ENCODE data around the gene LYPD3. TPM values are rescaled to one million over a fixed set of nuclear protein-coding genes. Genes with fewer than 3 reads are reported as not detected.

LYPD3 gene
- total RNA-seq, 3 donors from 2014 or later (not counting 1 experiment from before 2014, with no cell fraction given): 1.3 to 2.4 (median 1.7) TPM

DNA sequence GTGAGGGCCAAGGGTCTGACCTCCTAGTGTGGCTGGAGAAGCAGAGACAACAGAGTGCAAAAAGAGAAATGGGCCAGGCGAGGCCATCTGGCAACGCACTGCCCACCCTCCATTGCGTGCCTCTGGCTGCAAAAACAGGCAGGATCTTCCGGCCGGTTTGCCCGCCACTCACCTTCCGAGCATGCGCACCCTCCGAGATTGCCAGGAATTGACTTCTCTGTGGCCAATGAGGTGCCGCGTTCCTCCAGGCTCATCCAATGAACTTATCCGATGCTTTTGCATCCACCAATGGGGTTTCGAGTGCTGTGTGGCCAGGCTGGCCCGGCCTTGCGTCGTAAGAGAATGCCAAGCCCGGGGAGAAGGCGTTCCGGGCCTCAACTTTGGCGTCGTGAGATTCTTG lies 50.9 kb downstream of the LYPD3 start, which contains the start of gene TEX101:
Gene TEX101, plus strand, starts transcription at position 337 of the 400 bp plus-strand sequence. CDS start 1,030 bp downstream, outside the sequence.
- H3K4me3 Mint-ChIP-seq: no peak within 1 kb of the TSS
- no peaks in the 10 kb centered on the region for H3K4me1 Mint-ChIP-seq
- Histone ChIP-seq H3K9me3 (ENCODE audit: control insufficient read depth, insufficient read depth, low read length) (no peaks in the 10 kb centered on the region), H3K4me3 (ENCODE audit: low read length) (no peak within 1 kb of the TSS), H3K27me3 (ENCODE audit: control insufficient read depth, insufficient read depth, low read length) (no peaks in the 10 kb centered on the region), H3K36me3 (ENCODE audit: control insufficient read depth, insufficient read depth, low read length) (no peaks in the 10 kb centered on the region), H3K4me1 (ENCODE audit: control insufficient read depth, insufficient read depth, low read length) (no peaks in the 10 kb centered on the region), H3K27ac (ENCODE audit: low read length) (no peak within 1 kb of the TSS)
- TF ChIP-seq, protein P1, sequence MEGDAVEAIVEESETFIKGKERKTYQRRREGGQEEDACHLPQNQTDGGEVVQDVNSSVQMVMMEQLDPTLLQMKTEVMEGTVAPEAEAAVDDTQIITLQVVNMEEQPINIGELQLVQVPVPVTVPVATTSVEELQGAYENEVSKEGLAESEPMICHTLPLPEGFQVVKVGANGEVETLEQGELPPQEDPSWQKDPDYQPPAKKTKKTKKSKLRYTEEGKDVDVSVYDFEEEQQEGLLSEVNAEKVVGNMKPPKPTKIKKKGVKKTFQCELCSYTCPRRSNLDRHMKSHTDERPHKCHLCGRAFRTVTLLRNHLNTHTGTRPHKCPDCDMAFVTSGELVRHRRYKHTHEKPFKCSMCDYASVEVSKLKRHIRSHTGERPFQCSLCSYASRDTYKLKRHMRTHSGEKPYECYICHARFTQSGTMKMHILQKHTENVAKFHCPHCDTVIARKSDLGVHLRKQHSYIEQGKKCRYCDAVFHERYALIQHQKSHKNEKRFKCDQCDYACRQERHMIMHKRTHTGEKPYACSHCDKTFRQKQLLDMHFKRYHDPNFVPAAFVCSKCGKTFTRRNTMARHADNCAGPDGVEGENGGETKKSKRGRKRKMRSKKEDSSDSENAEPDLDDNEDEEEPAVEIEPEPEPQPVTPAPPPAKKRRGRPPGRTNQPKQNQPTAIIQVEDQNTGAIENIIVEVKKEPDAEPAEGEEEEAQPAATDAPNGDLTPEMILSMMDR (IDR thresholded peaks at IDR 0.05): no peak
- ATAC-seq (no peak), DNase-seq (no peak)
- 94% methylated on average over 21 of the region's 21 CpGs for WGBS (ENCODE audit: insufficient coverage)
- no peaks in the 10 kb centered on the region for H3K9me3 Mint-ChIP-seq
- H3K27ac Mint-ChIP-seq: no peak within 1 kb of the TSS
- no peaks in the 10 kb centered on the region for H3K36me3 Mint-ChIP-seq
- intact Hi-C loops (cut with micrococcal nuclease): no loop called here
- H3K27me3 Mint-ChIP-seq (ENCODE audit: low read depth in 2 of 2): peaks cover 0 to 7% of the 10 kb centered on the region in 2 donors

DNA sequence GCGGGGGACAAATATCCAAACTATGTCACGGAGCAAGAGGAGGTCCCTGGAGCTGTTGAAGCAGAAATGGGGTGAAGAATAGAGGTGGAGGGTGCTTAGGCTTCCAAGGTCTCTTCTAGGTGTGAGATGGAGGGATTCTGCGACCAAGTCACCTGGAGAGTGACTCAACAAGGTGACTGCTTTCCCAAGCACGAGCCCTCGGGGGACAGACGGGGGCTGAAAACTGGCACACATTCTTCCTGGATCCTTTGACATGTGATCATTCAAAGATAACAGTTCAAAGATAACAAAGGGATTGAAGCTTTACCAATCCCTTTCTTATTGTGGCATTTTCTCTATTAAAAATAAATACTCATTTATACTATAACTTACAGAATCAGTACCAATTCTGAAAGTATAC lies 53.0 kb downstream of the LYPD3 start:
- H3K36me3 ChIP-seq (ENCODE audit: control insufficient read depth, insufficient read depth, low read length): no peaks in the 10 kb centered on the region
- no peak overlapping the region for H3K27ac ChIP-seq (ENCODE audit: low read length)
- intact Hi-C loops (cut with micrococcal nuclease): no loop called here
- Mint-ChIP-seq H3K27ac (no peak overlapping the region), H3K4me3 (no peak overlapping the region), H3K9me3 (no peaks in the 10 kb centered on the region), H3K36me3 (no peaks in the 10 kb centered on the region), H3K4me1 (no peaks in the 10 kb centered on the region), H3K27me3 (ENCODE audit: low read depth in 2 of 2) (peaks cover 0 to 7% of the 10 kb centered on the region in 2 donors)
- no peak for DNase-seq
- no peaks in the 10 kb centered on the region for H3K27me3 ChIP-seq (ENCODE audit: control insufficient read depth, insufficient read depth, low read length)
- 85% methylated on average over 6 of the region's 6 CpGs for WGBS (ENCODE audit: insufficient coverage)
- no peaks in the 10 kb centered on the region for H3K9me3 ChIP-seq (ENCODE audit: control insufficient read depth, insufficient read depth, low read length)
- ATAC-seq: no peak
- no peak overlapping the region for H3K4me3 ChIP-seq (ENCODE audit: low read length)
- TF ChIP-seq, protein P1 (IDR thresholded peaks at IDR 0.05): no peak
- no peaks in the 10 kb centered on the region for H3K4me1 ChIP-seq (ENCODE audit: control insufficient read depth, insufficient read depth, low read length)

Other genes with a start within 250 kb of the LYPD3 start
- gene PSG9, start 196.1 kb downstream of the LYPD3 start, total RNA-seq: not detected
- not detected for gene CD177, start 111.9 kb downstream of the LYPD3 start, total RNA-seq
- 1 to 10 TPM in 1 of 3 donors, not detected in 2; 1.4 TPM for gene TEX101, start 50.7 kb downstream of the LYPD3 start, total RNA-seq
- gene PHLDB3, start 39.1 kb upstream of the LYPD3 start, total RNA-seq: 10 to 100 TPM; 24.5 to 24.9 (median 24.8) TPM
- 10 to 100 TPM; 22.0 to 25.6 (median 24.6) TPM for gene ETHE1, start 61.6 kb upstream of the LYPD3 start, total RNA-seq
- gene ZNF575, start 67.6 kb upstream of the LYPD3 start, total RNA-seq: 1 to 10 TPM; 1.9 to 5.4 (median 3.9) TPM
- gene XRCC1, start 109.9 kb upstream of the LYPD3 start, total RNA-seq: 10 to 100 TPM; 33.2 to 43.9 (median 40.7) TPM
- gene PINLYP, start 110.2 kb upstream of the LYPD3 start, total RNA-seq: 1 to 10 TPM; 1.7 to 3.0 (median 2.4) TPM
- 10 to 100 TPM; 28.5 to 43.7 (median 32.2) TPM for gene IRGQ, start 130.5 kb upstream of the LYPD3 start, total RNA-seq
- 10 to 100 TPM in 1 of 3 donors, 1 to 10 TPM in 2; 4.0 to 10.4 (median 5.8) TPM for gene ZNF576, start 131.0 kb upstream of the LYPD3 start, total RNA-seq
- gene SRRM5, start 146.5 kb upstream of the LYPD3 start, total RNA-seq: under 1 TPM; 0.24 to 0.75 (median 0.50) TPM
- 10 to 100 TPM; 36.3 to 50.5 (median 37.6) TPM for gene ZNF428, start 154.0 kb upstream of the LYPD3 start, total RNA-seq
- gene CADM4, start 174.2 kb upstream of the LYPD3 start, total RNA-seq: under 1 TPM in 2 of 3 donors, not detected in 1; 0.19 to 0.38 TPM
- gene PLAUR, start 204.6 kb upstream of the LYPD3 start, total RNA-seq: 100 to 1,000 TPM in 1 of 3 donors, 10 to 100 TPM in 2; 44.5 to 141 (median 55.5) TPM